ENCODE results near the gene CCDC50.

- TF ChIP-seq JUND (IDR thresholded peaks at IDR 0.05) (no peak), POLR2AphosphoS5 (IDR thresholded peaks at IDR 0.05; ENCODE audit: low read depth, low read length) (no peak), ZNF274 (IDR thresholded peaks at IDR 0.05; ENCODE audit: low read depth, low read length) (no peak), EZH2 (IDR thresholded peaks at IDR 0.05) (no peak)
- TF ChIP-seq, protein P1, sequence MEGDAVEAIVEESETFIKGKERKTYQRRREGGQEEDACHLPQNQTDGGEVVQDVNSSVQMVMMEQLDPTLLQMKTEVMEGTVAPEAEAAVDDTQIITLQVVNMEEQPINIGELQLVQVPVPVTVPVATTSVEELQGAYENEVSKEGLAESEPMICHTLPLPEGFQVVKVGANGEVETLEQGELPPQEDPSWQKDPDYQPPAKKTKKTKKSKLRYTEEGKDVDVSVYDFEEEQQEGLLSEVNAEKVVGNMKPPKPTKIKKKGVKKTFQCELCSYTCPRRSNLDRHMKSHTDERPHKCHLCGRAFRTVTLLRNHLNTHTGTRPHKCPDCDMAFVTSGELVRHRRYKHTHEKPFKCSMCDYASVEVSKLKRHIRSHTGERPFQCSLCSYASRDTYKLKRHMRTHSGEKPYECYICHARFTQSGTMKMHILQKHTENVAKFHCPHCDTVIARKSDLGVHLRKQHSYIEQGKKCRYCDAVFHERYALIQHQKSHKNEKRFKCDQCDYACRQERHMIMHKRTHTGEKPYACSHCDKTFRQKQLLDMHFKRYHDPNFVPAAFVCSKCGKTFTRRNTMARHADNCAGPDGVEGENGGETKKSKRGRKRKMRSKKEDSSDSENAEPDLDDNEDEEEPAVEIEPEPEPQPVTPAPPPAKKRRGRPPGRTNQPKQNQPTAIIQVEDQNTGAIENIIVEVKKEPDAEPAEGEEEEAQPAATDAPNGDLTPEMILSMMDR (IDR thresholded peaks at IDR 0.05 in 2 of 3, conservative IDR thresholded peaks at IDR 0.05 in 1 of 3; ENCODE audit: borderline replicate concordance in 1 of 3, insufficient read depth in 1 of 3, low read depth in 2 of 3, low read length in 2 of 3), result no peak
- TF ChIP-seq, protein P2, sequence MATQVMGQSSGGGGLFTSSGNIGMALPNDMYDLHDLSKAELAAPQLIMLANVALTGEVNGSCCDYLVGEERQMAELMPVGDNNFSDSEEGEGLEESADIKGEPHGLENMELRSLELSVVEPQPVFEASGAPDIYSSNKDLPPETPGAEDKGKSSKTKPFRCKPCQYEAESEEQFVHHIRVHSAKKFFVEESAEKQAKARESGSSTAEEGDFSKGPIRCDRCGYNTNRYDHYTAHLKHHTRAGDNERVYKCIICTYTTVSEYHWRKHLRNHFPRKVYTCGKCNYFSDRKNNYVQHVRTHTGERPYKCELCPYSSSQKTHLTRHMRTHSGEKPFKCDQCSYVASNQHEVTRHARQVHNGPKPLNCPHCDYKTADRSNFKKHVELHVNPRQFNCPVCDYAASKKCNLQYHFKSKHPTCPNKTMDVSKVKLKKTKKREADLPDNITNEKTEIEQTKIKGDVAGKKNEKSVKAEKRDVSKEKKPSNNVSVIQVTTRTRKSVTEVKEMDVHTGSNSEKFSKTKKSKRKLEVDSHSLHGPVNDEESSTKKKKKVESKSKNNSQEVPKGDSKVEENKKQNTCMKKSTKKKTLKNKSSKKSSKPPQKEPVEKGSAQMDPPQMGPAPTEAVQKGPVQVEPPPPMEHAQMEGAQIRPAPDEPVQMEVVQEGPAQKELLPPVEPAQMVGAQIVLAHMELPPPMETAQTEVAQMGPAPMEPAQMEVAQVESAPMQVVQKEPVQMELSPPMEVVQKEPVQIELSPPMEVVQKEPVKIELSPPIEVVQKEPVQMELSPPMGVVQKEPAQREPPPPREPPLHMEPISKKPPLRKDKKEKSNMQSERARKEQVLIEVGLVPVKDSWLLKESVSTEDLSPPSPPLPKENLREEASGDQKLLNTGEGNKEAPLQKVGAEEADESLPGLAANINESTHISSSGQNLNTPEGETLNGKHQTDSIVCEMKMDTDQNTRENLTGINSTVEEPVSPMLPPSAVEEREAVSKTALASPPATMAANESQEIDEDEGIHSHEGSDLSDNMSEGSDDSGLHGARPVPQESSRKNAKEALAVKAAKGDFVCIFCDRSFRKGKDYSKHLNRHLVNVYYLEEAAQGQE (IDR thresholded peaks at IDR 0.05; ENCODE audit: low read depth), result no peak
These were observed 22.8 kb upstream of the CCDC50 start for GRCh38 chr3:191306428-191306827.

Measured in HCT116 (cell line).